Measurements from ENCODE around the gene DNM1L.
A peak's percentile ranks its signal among the peaks of the same experiment; 100 is the strongest.

Gene DNM1L

DNA sequence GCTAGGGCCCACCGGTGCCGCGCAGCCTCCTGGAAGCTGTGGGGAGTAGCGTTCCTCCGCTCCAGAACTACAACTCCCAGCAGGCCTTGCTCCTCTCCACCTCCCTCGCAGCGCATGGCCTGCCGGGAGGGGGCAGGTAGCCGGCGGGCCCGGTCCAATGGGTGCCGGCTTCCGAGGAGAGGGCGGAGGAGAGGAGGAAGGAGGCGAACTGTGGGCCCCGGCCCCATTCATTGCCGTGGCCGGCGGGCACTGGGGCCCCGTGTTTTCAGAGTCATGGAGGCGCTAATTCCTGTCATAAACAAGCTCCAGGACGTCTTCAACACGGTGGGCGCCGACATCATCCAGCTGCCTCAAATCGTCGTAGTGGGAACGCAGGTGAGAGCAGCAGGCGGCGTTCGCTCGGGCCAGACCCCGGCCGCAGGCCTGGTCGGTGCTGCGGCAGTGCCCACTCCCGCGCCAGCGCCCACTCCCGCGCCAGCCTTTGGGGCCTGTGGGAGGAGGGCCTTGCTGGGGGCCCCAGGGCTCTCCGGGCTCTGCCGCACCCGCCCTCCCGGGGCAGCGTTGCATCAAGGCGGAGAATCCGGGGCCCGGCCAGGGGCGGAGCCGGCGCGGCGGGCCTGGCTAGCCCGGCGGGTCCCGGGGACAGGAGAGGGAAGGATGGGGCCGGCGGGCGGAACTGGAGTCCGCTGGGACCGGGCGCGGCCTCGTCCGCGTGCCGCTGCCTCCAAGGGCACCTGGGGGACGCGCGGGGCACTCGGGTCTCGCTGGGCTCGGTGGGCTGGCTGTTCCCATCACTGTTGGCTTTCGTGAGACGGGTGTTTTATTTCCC, at the start of gene DNM1L:
Gene DNM1L, plus strand, starts transcription at position 211 of the 829 bp plus-strand sequence. Its CDS starts 63 bp downstream, at position 274.
- intact Hi-C loops (cut with DNase I; ENCODE audit: low total_unique reads): loop anchor here (10.0 kb wide), 1 partner anchor 575 kb away; the partner anchor contains the start of gene BICD1
- no peaks in the 10 kb centered on the region for H3K9me3 ChIP-seq

DNA sequence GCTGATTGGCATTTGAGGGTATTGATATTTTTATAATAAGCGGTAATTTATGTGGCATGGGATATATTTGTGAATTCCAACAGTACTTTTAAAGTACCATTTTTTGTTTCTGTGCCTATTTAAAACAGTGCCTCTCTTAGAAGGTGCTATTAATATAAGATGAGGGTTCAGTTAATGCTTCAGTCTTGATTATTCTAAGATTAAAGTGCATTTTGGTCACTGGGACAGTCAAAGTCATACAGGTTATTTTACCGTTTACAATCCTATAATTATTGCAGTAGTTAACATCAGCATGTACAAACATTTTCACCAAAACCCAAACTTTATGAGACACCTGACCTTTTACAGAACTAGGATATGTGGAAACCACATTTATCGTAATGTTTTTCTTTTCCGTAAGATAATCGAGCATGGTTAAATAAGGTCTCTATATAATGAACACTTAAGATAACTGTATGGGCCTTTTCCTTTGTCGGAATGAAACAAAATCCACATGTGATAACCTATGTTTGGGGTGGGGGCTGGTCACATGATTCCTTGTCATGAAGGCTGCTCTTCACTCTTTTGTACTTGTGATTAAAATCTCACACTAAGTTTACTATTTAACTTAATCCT, 37.7 kb upstream of the DNM1L start:
- DNase-seq: no peak
- Histone ChIP-seq H3K36me3 (peaks cover 45 to 75% (median 69%) of the 10 kb centered on the region in 3 donors), H3K27ac (no peak overlapping the region), H3K9me3 (no peaks in the 10 kb centered on the region), H3K27me3 (no peaks in the 10 kb centered on the region), H3K4me3 (no peak overlapping the region), H3K4me1 (no peaks in the 10 kb centered on the region)
- TF ChIP-seq, protein P1, sequence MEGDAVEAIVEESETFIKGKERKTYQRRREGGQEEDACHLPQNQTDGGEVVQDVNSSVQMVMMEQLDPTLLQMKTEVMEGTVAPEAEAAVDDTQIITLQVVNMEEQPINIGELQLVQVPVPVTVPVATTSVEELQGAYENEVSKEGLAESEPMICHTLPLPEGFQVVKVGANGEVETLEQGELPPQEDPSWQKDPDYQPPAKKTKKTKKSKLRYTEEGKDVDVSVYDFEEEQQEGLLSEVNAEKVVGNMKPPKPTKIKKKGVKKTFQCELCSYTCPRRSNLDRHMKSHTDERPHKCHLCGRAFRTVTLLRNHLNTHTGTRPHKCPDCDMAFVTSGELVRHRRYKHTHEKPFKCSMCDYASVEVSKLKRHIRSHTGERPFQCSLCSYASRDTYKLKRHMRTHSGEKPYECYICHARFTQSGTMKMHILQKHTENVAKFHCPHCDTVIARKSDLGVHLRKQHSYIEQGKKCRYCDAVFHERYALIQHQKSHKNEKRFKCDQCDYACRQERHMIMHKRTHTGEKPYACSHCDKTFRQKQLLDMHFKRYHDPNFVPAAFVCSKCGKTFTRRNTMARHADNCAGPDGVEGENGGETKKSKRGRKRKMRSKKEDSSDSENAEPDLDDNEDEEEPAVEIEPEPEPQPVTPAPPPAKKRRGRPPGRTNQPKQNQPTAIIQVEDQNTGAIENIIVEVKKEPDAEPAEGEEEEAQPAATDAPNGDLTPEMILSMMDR (IDR thresholded peaks at IDR 0.05): no peak
- intact Hi-C loops (cut with DNase I; ENCODE audit: low total_unique reads): no loop called here

More for the DNA sequence above, at the start of gene DNM1L:
- TF ChIP-seq, protein P1 (IDR thresholded peaks at IDR 0.05): peak in 1 of 2 experiments; percentile 20
- peak; percentile 92 to 97 for DNase-seq
- H3K36me3 ChIP-seq: no peaks in the 10 kb centered on the region
- no peaks in the 10 kb centered on the region for H3K27me3 ChIP-seq
- H3K27ac ChIP-seq: peak within 1 kb of the TSS; percentile 92 to 94
- peaks cover 0 to 26% (median 8%) of the 10 kb centered on the region in 4 donors for H3K4me1 ChIP-seq
- peak within 1 kb of the TSS; percentile 73 to 83 for H3K4me3 ChIP-seq

DNA sequence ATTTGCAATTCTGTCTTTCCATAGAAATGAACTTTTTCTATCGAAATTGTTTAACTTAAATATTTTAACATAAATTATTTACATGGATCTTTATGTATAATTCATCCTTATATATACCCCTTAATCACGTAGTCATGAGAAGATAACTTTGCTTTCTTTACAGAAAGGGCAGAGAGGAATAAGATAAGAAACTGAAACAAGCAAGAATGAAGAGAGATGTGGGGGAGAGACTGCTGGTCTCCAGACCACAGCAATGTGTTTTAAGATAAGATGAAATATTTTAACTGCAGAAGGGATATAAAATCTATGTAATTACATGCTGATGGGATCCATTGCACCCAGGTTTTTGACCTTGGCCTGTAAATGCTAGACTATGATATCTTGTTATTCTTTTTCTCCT, 34.7 kb upstream of the DNM1L start:
- Histone ChIP-seq H3K27ac (no peak overlapping the region), H3K4me1 (peaks cover 0 to 6% (median 3%) of the 10 kb centered on the region in 4 donors), H3K9me3 (no peaks in the 10 kb centered on the region), H3K27me3 (no peaks in the 10 kb centered on the region), H3K4me3 (no peak overlapping the region), H3K36me3 (peaks cover 26 to 51% (median 43%) of the 10 kb centered on the region in 3 donors)
- TF ChIP-seq, protein P1 (IDR thresholded peaks at IDR 0.05): no peak
- no peak for DNase-seq
- intact Hi-C loops (cut with DNase I; ENCODE audit: low total_unique reads): no loop called here

DNA sequence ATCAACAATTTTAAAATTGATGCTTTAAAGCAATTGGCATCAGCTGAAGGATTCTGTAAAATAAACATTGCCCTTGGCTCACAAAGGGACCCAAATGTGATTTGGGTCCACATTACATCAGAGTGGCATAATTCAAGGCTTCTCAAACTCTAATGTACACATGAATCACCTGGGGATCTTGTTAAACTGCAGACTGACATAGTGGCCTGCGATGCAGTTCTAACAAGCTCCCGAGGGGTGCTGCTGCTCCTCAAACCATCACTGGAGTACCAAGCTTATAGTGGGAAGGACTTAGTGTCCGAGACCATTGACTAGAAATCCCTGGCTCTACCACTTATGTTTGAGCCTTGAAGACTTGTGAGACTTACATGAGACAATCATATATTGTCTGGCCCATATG, 31.8 kb upstream of the DNM1L start:
- Histone ChIP-seq H3K27me3 (no peaks in the 10 kb centered on the region), H3K36me3 (peaks cover 1 to 23% (median 17%) of the 10 kb centered on the region in 3 donors), H3K27ac (no peak overlapping the region), H3K4me3 (no peak overlapping the region), H3K9me3 (no peaks in the 10 kb centered on the region), H3K4me1 (peaks cover 0 to 6% (median 3%) of the 10 kb centered on the region in 4 donors)
- intact Hi-C loops (cut with DNase I; ENCODE audit: low total_unique reads): no loop called here
- no peak for DNase-seq
- TF ChIP-seq, protein P1 (IDR thresholded peaks at IDR 0.05): no peak

DNA sequence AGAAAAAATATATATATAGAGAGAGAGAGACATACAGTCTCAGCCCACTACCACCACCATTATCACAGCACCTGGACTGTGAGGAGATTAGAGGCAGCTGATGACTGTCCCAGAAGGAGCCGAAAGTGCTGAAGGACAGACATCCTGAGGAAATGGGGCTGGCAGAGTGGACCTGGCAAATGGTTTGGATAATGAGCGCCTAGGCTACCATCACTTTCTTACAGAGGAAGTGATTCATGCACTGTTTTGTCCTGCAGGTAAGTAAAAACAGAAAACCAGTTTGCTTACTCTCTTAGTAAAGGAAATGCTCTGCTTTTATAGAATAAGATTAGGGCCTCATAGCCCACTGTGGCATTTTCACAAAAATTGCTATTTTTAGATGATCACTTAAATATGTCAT, 28.6 kb upstream of the DNM1L start:
- intact Hi-C loops (cut with DNase I; ENCODE audit: low total_unique reads): no loop called here
- Histone ChIP-seq H3K4me1 (peaks cover 0 to 6% (median 3%) of the 10 kb centered on the region in 4 donors), H3K9me3 (no peaks in the 10 kb centered on the region), H3K27ac (no peak overlapping the region), H3K36me3 (peaks cover 0 to 2% (median 0%) of the 10 kb centered on the region in 3 donors), H3K4me3 (no peak overlapping the region), H3K27me3 (no peaks in the 10 kb centered on the region)
- DNase-seq: no peak
- TF ChIP-seq, protein P1 (IDR thresholded peaks at IDR 0.05): no peak

Data from tibial artery (tissue), 4 donors.